ENCODE results near the gene PDHX.

Gene PDHX

GRCh38 chr11:34959770-34960169, 43.4 kb downstream of the PDHX start:
- no peak for DNase-seq

- no peak for DNase-seq
These were observed 43.9 kb downstream of the PDHX start for GRCh38 chr11:34960277-34960676.

DNA sequence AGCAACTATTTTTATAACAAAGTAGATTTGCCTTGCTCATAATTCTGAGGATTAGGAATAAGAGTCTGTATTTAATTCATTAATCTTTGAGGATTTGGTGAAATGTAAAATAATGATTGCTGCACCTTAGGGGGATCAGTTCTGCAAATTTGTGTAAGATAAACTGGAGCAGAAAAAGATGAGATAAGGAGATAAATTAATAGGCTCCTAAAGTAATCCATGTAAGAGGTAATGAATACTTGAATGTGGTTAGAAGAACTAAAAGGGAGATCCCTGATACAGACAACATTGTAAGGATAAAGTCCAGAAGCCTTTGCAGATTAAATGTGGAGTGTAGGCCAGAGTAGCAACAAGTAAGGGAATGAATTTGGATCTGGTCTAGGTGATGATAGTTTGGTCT, 45.6 kb downstream of the PDHX start:
- no peak for DNase-seq

GRCh38 chr11:34963351-34963750, 46.9 kb downstream of the PDHX start:
- no peak for DNase-seq

DNA sequence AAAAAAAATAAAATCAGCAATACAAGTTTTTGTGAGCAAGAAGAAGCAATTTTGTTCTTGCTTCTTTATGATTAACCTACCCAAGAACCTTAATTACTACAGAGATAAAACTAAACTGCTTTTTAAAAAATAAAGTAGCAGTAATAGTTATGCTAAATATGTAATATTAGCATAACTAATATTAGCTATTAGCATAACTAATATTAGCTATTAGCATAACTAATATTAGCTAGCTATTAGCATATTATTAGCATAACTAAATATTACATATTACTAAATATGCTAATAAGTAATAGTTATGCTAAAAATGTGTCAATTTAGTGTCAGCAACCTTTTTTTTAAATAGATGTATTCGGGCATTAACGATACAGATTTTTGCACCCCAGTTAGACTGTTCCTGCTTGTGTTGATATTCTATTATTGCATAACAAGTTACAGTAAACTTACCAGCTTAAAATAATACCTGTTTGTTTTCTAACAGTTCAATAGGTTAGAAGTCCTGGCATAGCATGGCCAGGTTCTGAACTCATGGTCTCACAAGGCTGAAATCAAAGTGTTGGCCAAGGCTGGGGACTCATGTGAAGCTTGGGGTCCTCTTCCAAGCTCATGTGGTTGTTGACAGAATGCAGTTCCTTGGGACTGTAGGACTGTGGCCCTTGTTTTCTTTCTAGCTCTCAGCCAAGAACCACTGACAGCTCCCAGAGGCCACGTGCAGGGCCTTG, 48.4 kb downstream of the PDHX start:
- no peak for DNase-seq

DNA sequence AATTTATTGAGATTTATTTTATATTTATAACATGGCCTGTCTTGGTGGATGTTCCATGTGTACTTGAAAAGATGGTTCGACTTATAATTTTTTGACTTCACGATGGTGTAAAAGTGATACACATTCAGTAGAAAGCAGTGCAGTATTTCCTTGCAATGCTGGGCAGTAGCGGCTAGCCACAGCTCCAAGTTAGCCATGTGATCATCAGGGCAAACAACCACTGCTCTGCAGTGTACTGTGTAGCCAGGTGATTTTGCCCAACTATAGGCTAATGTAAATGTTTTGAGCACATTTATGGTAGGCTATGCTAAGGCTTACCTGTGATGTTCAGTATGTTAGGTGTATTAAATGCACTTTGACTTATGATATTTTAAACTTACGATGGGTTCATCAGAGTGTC, 52.4 kb downstream of the PDHX start:
- DNase-seq, result no peak

- no peak for DNase-seq
These were observed 53.6 kb downstream of the PDHX start for GRCh38 chr11:34970033-34970432.

DNA sequence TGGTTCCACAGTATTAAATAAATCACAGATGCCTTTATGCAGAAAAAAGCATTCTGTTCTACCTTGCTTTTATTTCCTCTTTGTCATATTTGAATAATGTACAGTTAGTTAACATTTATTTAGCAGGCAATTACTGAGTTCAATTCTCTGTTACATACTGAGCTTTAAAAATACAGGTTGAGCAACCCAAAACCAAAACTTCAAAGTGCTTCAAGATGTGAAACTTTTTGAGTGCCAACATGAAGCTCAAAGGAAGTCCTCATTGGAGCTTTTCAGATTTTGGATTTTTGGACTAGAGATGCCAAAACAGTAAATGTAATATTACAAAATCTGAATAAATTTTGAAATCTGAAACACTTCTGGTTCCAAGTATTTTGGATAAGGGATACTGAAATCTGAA, 54.1 kb downstream of the PDHX start:
- no peak for DNase-seq

GRCh38 chr11:34971928-34972327, 55.5 kb downstream of the PDHX start:
- DNase-seq, result no peak

GRCh38 chr11:34972366-34972765, 55.9 kb downstream of the PDHX start:
- DNase-seq, result no peak

DNA sequence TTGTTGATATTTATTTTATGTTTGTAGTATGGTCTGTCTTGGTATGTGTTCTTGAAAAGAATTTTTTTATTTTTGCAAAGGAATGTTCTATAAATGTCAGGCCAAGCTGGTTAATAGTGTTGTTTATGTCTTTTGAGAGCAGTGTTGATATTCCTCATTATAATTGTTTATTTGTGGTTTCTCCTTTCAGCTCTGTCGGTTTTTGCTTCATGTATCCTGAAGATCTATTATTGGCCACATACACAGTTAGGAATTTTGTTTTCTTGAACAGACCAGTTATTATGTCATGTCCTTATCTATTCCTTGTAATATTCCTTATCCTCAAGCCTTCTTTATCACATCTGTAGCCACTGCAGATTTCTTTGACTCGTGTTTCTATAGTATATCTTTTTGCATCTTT, 56.5 kb downstream of the PDHX start:
- DNase-seq, result no peak

GRCh38 chr11:34975482-34975881, 59.1 kb downstream of the PDHX start:
- DNase-seq, result no peak

GRCh38 chr11:34976496-34977088, 60.2 kb downstream of the PDHX start:
- no peak for DNase-seq

- DNase-seq, result no peak
These were observed 60.9 kb downstream of the PDHX start for GRCh38 chr11:34977089-34977912.

GRCh38 chr11:34978236-34979191, 62.1 kb downstream of the PDHX start:
- DNase-seq, result no peak

- no peak for DNase-seq
These were observed 68.1 kb downstream of the PDHX start for GRCh38 chr11:34984514-34984913.

- DNase-seq, result no peak
These were observed 70.6 kb downstream of the PDHX start for GRCh38 chr11:34986883-34987520.

DNA sequence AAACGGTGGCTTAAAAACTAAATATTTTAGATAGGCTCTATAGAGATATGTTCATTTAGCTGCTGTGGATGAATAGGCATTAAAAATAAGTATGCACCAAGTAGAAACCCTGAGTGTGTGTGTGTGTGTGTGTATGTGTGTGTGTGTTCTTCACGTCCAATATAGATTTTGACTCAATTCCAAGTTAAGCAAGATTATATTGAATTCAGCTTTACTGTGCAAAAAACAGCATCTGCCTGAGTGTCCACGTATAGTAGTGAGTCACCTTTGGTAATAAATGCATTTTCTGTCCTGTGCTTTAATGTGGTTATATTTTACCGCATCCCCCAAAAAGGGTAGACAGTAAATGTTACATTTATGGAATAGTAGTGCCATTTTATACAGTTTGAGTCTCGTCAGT, 71.2 kb downstream of the PDHX start:
- DNase-seq, result no peak

GRCh38 chr11:34988294-34989255, 72.2 kb downstream of the PDHX start:
- DNase-seq, result no peak

GRCh38 chr11:34990916-34991315, 74.5 kb downstream of the PDHX start:
- no peak for DNase-seq

GRCh38 chr11:34994854-34995253, 78.4 kb downstream of the PDHX start:
- no peak for DNase-seq

Measured in KG1 (cell line).